H9 (cell line): ENCODE measurements around the gene HSPA9. TPM values are rescaled to one million over a fixed set of nuclear protein-coding genes. Genes with fewer than 3 reads are reported as not detected.

Source experiments
- DNase-seq: peaks from one replicate; pipeline ENCODE4 v3.0.0-alpha.2; 2017
- H2AFZ ChIP-seq: one replicate; pipeline ENCODE4 v1.6.1; 2013; ENCODE audit warnings: mild to moderate bottlenecking, low read length, control low read depth, moderate library complexity
- H2AK5ac ChIP-seq: 2 replicates; pipeline ENCODE4 v1.6.1; 2013; ENCODE audit warnings: low read length, control low read depth, mixed read lengths; ENCODE audit not compliant: insufficient read length
- H2BK120ac ChIP-seq: one replicate; pipeline ENCODE4 v1.6.1; 2013; ENCODE audit warnings: low read depth, mild to moderate bottlenecking, low read length, control low read depth, inconsistent platforms; ENCODE audit not compliant: poor library complexity, severe bottlenecking
- H2BK12ac ChIP-seq: 2 replicates; pipeline ENCODE4 v1.6.1; 2013; ENCODE audit warnings: low read length, control low read depth, mixed read lengths, low read depth; ENCODE audit not compliant: insufficient read length
- H2BK15ac ChIP-seq: 2 replicates; pipeline ENCODE4 v1.6.1; 2013; ENCODE audit warnings: low read depth, low read length, control low read depth
- H2BK20ac ChIP-seq: one replicate; pipeline ENCODE4 v1.6.1; 2013; ENCODE audit warnings: low read depth, mild to moderate bottlenecking, low read length, control low read depth, inconsistent platforms; ENCODE audit not compliant: poor library complexity, severe bottlenecking
- H2BK5ac ChIP-seq: 2 replicates; pipeline ENCODE4 v1.6.1; 2013; ENCODE audit warnings: low read length, control low read depth, mixed read lengths; ENCODE audit not compliant: insufficient read length
- H3K14ac ChIP-seq: 2 replicates; pipeline ENCODE4 v1.6.1; 2013; ENCODE audit warnings: low read length, control low read depth; ENCODE audit not compliant: insufficient read depth
- H3K18ac ChIP-seq: 2 replicates; pipeline ENCODE4 v1.6.1; 2013; ENCODE audit warnings: low read depth, mild to moderate bottlenecking, mixed read lengths, low read length, control low read depth; ENCODE audit not compliant: insufficient read length
- H3K23ac ChIP-seq: 2 replicates; pipeline ENCODE4 v1.6.1; 2013; ENCODE audit warnings: low read length, control low read depth, mixed read lengths, low read depth; ENCODE audit not compliant: insufficient read length
- H3K23me2 ChIP-seq: 2 replicates; pipeline ENCODE4 v1.6.1; 2013; ENCODE audit warnings: low read depth, mild to moderate bottlenecking, mixed read lengths, low read length, control low read depth; ENCODE audit not compliant: insufficient read length, poor library complexity, severe bottlenecking
- H3K27ac ChIP-seq: 2 replicates; pipeline ENCODE4 v1.5.1; 2013; ENCODE audit warnings: low read length, control low read depth, mixed read lengths, low read depth; ENCODE audit not compliant: insufficient read length
- H3K27me3 ChIP-seq: 2 replicates; pipeline ENCODE4 v1.6.1; 2013; ENCODE audit warnings: low read length, control low read depth, inconsistent platforms; ENCODE audit not compliant: insufficient read depth
- H3K4ac ChIP-seq: 2 replicates; pipeline ENCODE4 v1.6.1; 2013; ENCODE audit warnings: low read depth, mild to moderate bottlenecking, control low read depth, inconsistent platforms, low read length, moderate library complexity
- H3K4me1 ChIP-seq: 2 replicates; pipeline ENCODE4 v1.6.1; 2013; ENCODE audit warnings: low read length, control low read depth, inconsistent platforms; ENCODE audit not compliant: insufficient read depth
- H3K4me2 ChIP-seq: 2 replicates; pipeline ENCODE4 v1.6.1; 2013; ENCODE audit warnings: low read length, control low read depth, mixed read lengths; ENCODE audit not compliant: insufficient read length, insufficient read depth
- H3K56ac ChIP-seq: 2 replicates; pipeline ENCODE4 v1.6.1; 2013; ENCODE audit warnings: low read depth, mild to moderate bottlenecking, mixed read lengths, low read length, control low read depth; ENCODE audit not compliant: insufficient read length
- H3K79me1 ChIP-seq: 2 replicates; pipeline ENCODE4 v1.6.1; 2013; ENCODE audit warnings: low read depth, mild to moderate bottlenecking, moderate library complexity, low read length, control low read depth, inconsistent platforms; ENCODE audit not compliant: insufficient read depth, poor library complexity, severe bottlenecking
- H3K79me2 ChIP-seq: 2 replicates; pipeline ENCODE4 v1.6.1; 2013; ENCODE audit warnings: low read length, control low read depth, inconsistent platforms; ENCODE audit not compliant: insufficient read depth
- H3K9ac ChIP-seq: 2 replicates; pipeline ENCODE4 v1.6.1; 2013; ENCODE audit warnings: low read length, control low read depth, mixed read lengths; ENCODE audit not compliant: insufficient read length; ENCODE audit errors: extremely low read depth
- H3K9me3 ChIP-seq: one replicate; pipeline ENCODE4 v1.6.1; 2013; ENCODE audit warnings: low read depth, low read length, inconsistent platforms; ENCODE audit not compliant: control insufficient read depth
- H3T11ph ChIP-seq: one replicate; pipeline ENCODE4 v1.6.1; 2013; ENCODE audit warnings: mild to moderate bottlenecking, low read length, control low read depth, inconsistent platforms
- H4K20me1 ChIP-seq: one replicate; pipeline ENCODE4 v1.6.1; 2013; ENCODE audit not compliant: control insufficient read depth, insufficient read length, insufficient read depth
- H4K5ac ChIP-seq: 2 replicates; pipeline ENCODE4 v1.6.1; 2013; ENCODE audit warnings: low read depth, mild to moderate bottlenecking, mixed read lengths, low read length, control low read depth; ENCODE audit not compliant: insufficient read length
- H4K8ac ChIP-seq: replicated peaks from 2 replicates; pipeline ENCODE4 v1.6.1; 2013; ENCODE audit warnings: low read length, control low read depth, mixed read lengths, low read depth; ENCODE audit not compliant: insufficient read length
- H4K91ac ChIP-seq: 2 replicates; pipeline ENCODE4 v1.6.1; 2013; ENCODE audit warnings: low read depth, mild to moderate bottlenecking, moderate library complexity, mixed read lengths, low read length, control low read depth; ENCODE audit not compliant: insufficient read length
- H3K27ac Mint-ChIP-seq, 3 experiments: 2 replicates in 2 of 3; 3 replicates in 1 of 3; pipeline ENCODE4 v1.8.0; 2020 to 2021; ENCODE audit warnings: mixed read lengths in 3 of 3, mild to moderate bottlenecking in 1 of 3, moderate library complexity in 1 of 3
- H3K27me3 Mint-ChIP-seq: 2 replicates; pipeline ENCODE4 v1.8.0; 2021; ENCODE audit warnings: low read depth, mild to moderate bottlenecking, moderate library complexity, mixed read lengths
- H3K36me3 Mint-ChIP-seq, 3 experiments: 2 replicates in 2 of 3; 3 replicates in 1 of 3; pipeline ENCODE4 v1.8.0; 2020 to 2021; ENCODE audit warnings: low read depth in 3 of 3, mixed read lengths in 3 of 3; ENCODE audit not compliant: insufficient read depth in 1 of 3
- H3K4me1 Mint-ChIP-seq, 2 experiments: 2 replicates each; pipeline ENCODE4 v1.8.0; 2020; ENCODE audit warnings: mixed read lengths in 2 of 2
- H3K4me3 Mint-ChIP-seq, 2 experiments: 2 replicates in 1 of 2; 3 replicates in 1 of 2; pipeline ENCODE4 v1.8.0; 2020 to 2021; ENCODE audit warnings: mild to moderate bottlenecking in 2 of 2, mixed read lengths in 2 of 2, moderate library complexity in 1 of 2
- H3K9me3 Mint-ChIP-seq, 2 experiments: 2 replicates in 1 of 2; 3 replicates in 1 of 2; pipeline ENCODE4 v1.8.0; 2020; ENCODE audit warnings: mild to moderate bottlenecking in 2 of 2, mixed read lengths in 2 of 2, moderate library complexity in 1 of 2
- WGBS: extraction: QIAGEN DNeasy Blood & Tissue Kit; methylation state at CpG from one replicate; pipeline ENCODE4 v1.1.7; 2013; ENCODE audit warnings: missing lambda C conversion rate, low lambda C conversion rate, mixed read lengths; ENCODE audit not compliant: insufficient read length; ENCODE audit errors: extremely low coverage; 5-methylcytosine and 5-hydroxymethylcytosine counted together
- total RNA-seq: library from RNA; stranded (reverse); gene quantifications from 2 replicates; pipeline ENCODE4 v1.2.1, GENCODE V29; 2021
- TF ChIP-seq, protein P1 (sequence below): fragments of 200-600 bp; sonication (generic); conservative IDR thresholded peaks from 3 replicates; pipeline ENCODE4 v1.8.0; 2021; ENCODE audit warnings: antibody characterized with exemption, mild to moderate bottlenecking

The HSPA9 gene
- total RNA-seq, 1 experiment from 2014 or later: 397 TPM

GRCh38 chr5:138506370-138507306 is 68.6 kb downstream of the HSPA9 start:
- no peaks in the 10 kb centered on the region for H3K27me3 Mint-ChIP-seq
- Histone ChIP-seq H3K4ac (no peak overlapping the region), H4K8ac (no peak overlapping the region), H3K4me2 (no peak overlapping the region), H3K27me3 (no peaks in the 10 kb centered on the region), H3K27ac (no peak overlapping the region), H2BK15ac (no peak overlapping the region), H3K18ac (no peak overlapping the region), H2BK120ac (no peak overlapping the region), H4K91ac (no peak overlapping the region), H3K14ac (no peak overlapping the region), H2BK20ac (no peak overlapping the region), H2BK5ac (no peak overlapping the region), H3K9ac (no peak overlapping the region), H2AK5ac (no peak overlapping the region), H2AFZ (no peak overlapping the region), H3K23me2 (no peaks in the 10 kb centered on the region), H4K5ac (no peak overlapping the region), H3K56ac (no peak overlapping the region), H3K4me1 (no peaks in the 10 kb centered on the region), H4K20me1 (no peaks in the 10 kb centered on the region), H2BK12ac (no peak overlapping the region), H3K79me2 (no peaks in the 10 kb centered on the region; the same call in 1 of the 2 replicates), H3K23ac (no peak overlapping the region), H3K9me3 (no peaks in the 10 kb centered on the region), H3T11ph (no peak overlapping the region), H3K79me1 (no peaks in the 10 kb centered on the region)
- no peak for DNase-seq
- WGBS: no CpG with 5 or more reads among the region's 10 CpGs
- H3K4me3 Mint-ChIP-seq: no peak overlapping the region
- H3K4me1 Mint-ChIP-seq: peaks cover 10 to 14% of the 10 kb centered on the region in 2 experiments
- no peaks in the 10 kb centered on the region for H3K9me3 Mint-ChIP-seq
- H3K36me3 Mint-ChIP-seq: peaks cover 26 to 49% (median 40%) of the 10 kb centered on the region in 3 experiments; a peak in 6 of 7 replicates
- H3K27ac Mint-ChIP-seq: peak overlapping the region in 1 of 3 experiments; percentile 58; a peak in 1 of 7 replicates
- TF ChIP-seq, protein P1, sequence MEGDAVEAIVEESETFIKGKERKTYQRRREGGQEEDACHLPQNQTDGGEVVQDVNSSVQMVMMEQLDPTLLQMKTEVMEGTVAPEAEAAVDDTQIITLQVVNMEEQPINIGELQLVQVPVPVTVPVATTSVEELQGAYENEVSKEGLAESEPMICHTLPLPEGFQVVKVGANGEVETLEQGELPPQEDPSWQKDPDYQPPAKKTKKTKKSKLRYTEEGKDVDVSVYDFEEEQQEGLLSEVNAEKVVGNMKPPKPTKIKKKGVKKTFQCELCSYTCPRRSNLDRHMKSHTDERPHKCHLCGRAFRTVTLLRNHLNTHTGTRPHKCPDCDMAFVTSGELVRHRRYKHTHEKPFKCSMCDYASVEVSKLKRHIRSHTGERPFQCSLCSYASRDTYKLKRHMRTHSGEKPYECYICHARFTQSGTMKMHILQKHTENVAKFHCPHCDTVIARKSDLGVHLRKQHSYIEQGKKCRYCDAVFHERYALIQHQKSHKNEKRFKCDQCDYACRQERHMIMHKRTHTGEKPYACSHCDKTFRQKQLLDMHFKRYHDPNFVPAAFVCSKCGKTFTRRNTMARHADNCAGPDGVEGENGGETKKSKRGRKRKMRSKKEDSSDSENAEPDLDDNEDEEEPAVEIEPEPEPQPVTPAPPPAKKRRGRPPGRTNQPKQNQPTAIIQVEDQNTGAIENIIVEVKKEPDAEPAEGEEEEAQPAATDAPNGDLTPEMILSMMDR: no peak
